ENCODE measurements around the gene ELL.

ELL gene

GRCh38 chr19:18473706-18474087 is 48.2 kb downstream of the ELL start:
- H4K20me1 ChIP-seq (ENCODE audit: control insufficient read depth, insufficient read depth, low read depth, low read length) = peaks cover 12% of the 10 kb centered on the region; the same call in 1 of the 2 replicates
- H3K27ac ChIP-seq (ENCODE audit: low read depth, low read length) = no peak overlapping the region
- TF ChIP-seq EZH2phosphoT487 (IDR thresholded peaks at IDR 0.05; ENCODE audit: borderline replicate concordance, low read length) = no peak
- TF ChIP-seq CTCF (IDR thresholded peaks at IDR 0.05; ENCODE audit: low read depth, low read length, poor library complexity, severe bottlenecking) = no peak
- no peaks in the 10 kb centered on the region for H3K9me3 ChIP-seq (ENCODE audit: control insufficient read depth, insufficient read depth, low read length)
- H3K9me2 ChIP-seq (replicated peaks; ENCODE audit: control insufficient read depth, low read length) = no peaks in the 10 kb centered on the region
- H3K27me3 ChIP-seq (ENCODE audit: control insufficient read depth, low read length) = no peaks in the 10 kb centered on the region
- no peak overlapping the region for H3K4me3 ChIP-seq (ENCODE audit: low read length)
- peaks cover 4% of the 10 kb centered on the region for H3K4me1 ChIP-seq (ENCODE audit: control insufficient read depth, low read length)
- no peaks in the 10 kb centered on the region for H3F3A ChIP-seq (ENCODE audit: control insufficient read depth, insufficient read depth)
- peaks cover 5% of the 10 kb centered on the region; the same call in 1 of the 2 replicates for H3K36me3 ChIP-seq (ENCODE audit: control insufficient read depth, low read length)
- no peak overlapping the region for H3K4me2 ChIP-seq (ENCODE audit: low read length)
- H3K79me2 ChIP-seq (ENCODE audit: control insufficient read depth, low read length) = peaks cover 50% of the 10 kb centered on the region

- no peak overlapping the region for H3K4me2 ChIP-seq (ENCODE audit: low read length)
These were observed 48.7 kb downstream of the ELL start for GRCh38 chr19:18473003-18473705.

GRCh38 chr19:18470787-18471186 is 51.1 kb downstream of the ELL start:
- peaks cover 5% of the 10 kb centered on the region; the same call in 1 of the 2 replicates for H3K36me3 ChIP-seq (ENCODE audit: control insufficient read depth, low read length)
- TF ChIP-seq CTCF (IDR thresholded peaks at IDR 0.05; ENCODE audit: low read depth, low read length, poor library complexity, severe bottlenecking) (no peak), EZH2phosphoT487 (IDR thresholded peaks at IDR 0.05; ENCODE audit: borderline replicate concordance, low read length) (no peak)
- no peaks in the 10 kb centered on the region for H3F3A ChIP-seq (ENCODE audit: control insufficient read depth, insufficient read depth)
- H3K27ac ChIP-seq (ENCODE audit: low read depth, low read length) = no peak overlapping the region
- H3K9me3 ChIP-seq (ENCODE audit: control insufficient read depth, insufficient read depth, low read length) = no peaks in the 10 kb centered on the region
- H3K79me2 ChIP-seq (ENCODE audit: control insufficient read depth, low read length) = peaks cover 33% of the 10 kb centered on the region
- H3K4me1 ChIP-seq (ENCODE audit: control insufficient read depth, low read length) = no peaks in the 10 kb centered on the region
- no peaks in the 10 kb centered on the region for H3K9me2 ChIP-seq (replicated peaks; ENCODE audit: control insufficient read depth, low read length)
- no peaks in the 10 kb centered on the region for H3K27me3 ChIP-seq (ENCODE audit: control insufficient read depth, low read length)
- H4K20me1 ChIP-seq (ENCODE audit: control insufficient read depth, insufficient read depth, low read depth, low read length) = peaks cover 7% of the 10 kb centered on the region
- H3K4me2 ChIP-seq (ENCODE audit: low read length) = no peak overlapping the region
- H3K4me3 ChIP-seq (ENCODE audit: low read length) = no peak overlapping the region

More at GRCh38 chr19:18473003-18473705, 48.7 kb downstream of the ELL start:
- peaks cover 10% of the 10 kb centered on the region; the same call in 1 of the 2 replicates for H4K20me1 ChIP-seq (ENCODE audit: control insufficient read depth, insufficient read depth, low read depth, low read length)
- H3K79me2 ChIP-seq (ENCODE audit: control insufficient read depth, low read length) = peaks cover 46% of the 10 kb centered on the region
- no peaks in the 10 kb centered on the region; the same call in 1 of the 2 replicates for H3K4me1 ChIP-seq (ENCODE audit: control insufficient read depth, low read length)
- H3F3A ChIP-seq (ENCODE audit: control insufficient read depth, insufficient read depth) = no peaks in the 10 kb centered on the region
- H3K36me3 ChIP-seq (ENCODE audit: control insufficient read depth, low read length) = peaks cover 5% of the 10 kb centered on the region; the same call in 1 of the 2 replicates
- no peaks in the 10 kb centered on the region for H3K9me3 ChIP-seq (ENCODE audit: control insufficient read depth, insufficient read depth, low read length)
- no peak for TF ChIP-seq EZH2phosphoT487 (IDR thresholded peaks at IDR 0.05; ENCODE audit: borderline replicate concordance, low read length)
- TF ChIP-seq CTCF (IDR thresholded peaks at IDR 0.05; ENCODE audit: low read depth, low read length, poor library complexity, severe bottlenecking) = no peak
- H3K4me3 ChIP-seq (ENCODE audit: low read length) = no peak overlapping the region
- H3K27ac ChIP-seq (ENCODE audit: low read depth, low read length) = no peak overlapping the region
- no peaks in the 10 kb centered on the region for H3K9me2 ChIP-seq (replicated peaks; ENCODE audit: control insufficient read depth, low read length)
- H3K27me3 ChIP-seq (ENCODE audit: control insufficient read depth, low read length) = no peaks in the 10 kb centered on the region
